BJ (cell line): ENCODE measurements around the gene CHMP5. TPM values are rescaled to one million over a fixed set of nuclear protein-coding genes. Genes with fewer than 3 reads are reported as not detected.

ENCODE experiments used
- CTCF ChIA-PET: fragments of 350-600 bp; formaldehyde crosslinking; extraction: SDS; loops from one replicate; lab custom pipeline; 2021; ENCODE audit warnings: antibody characterized with exemption, inconsistent platforms; lab: Yijun Ruan, JAX
- POLR2A ChIA-PET: fragments of 300-600 bp; sonication (Branson Sonifier 250); formaldehyde crosslinking; extraction: SDS; loops from one replicate; lab custom pipeline; 2021; ENCODE audit warnings: antibody characterized with exemption; lab: Charles Lee
- DNase-seq: peaks from one replicate; pipeline ENCODE4 v3.0.0-alpha.2; 2011; ENCODE audit warnings: low read depth
- H3K27me3 ChIP-seq: 2 replicates; pipeline ENCODE4 v1.6.0; 2011; ENCODE audit warnings: low read length; ENCODE audit not compliant: control insufficient read depth, insufficient read depth
- H3K36me3 ChIP-seq: 2 replicates; pipeline ENCODE4 v1.5.1; 2011; ENCODE audit warnings: low read length; ENCODE audit not compliant: control insufficient read depth, insufficient read depth
- H3K4me3 ChIP-seq: 2 replicates; pipeline ENCODE4 v1.5.1; 2011; ENCODE audit warnings: low read depth, mild to moderate bottlenecking, control low read depth, low read length
- polyA plus RNA-seq: library from polyadenylated mRNA; depleted of rRNA; stranded (reverse); fragments of >200 nt; gene quantifications from 2 replicates; pipeline ENCODE4 v1.2.3, GENCODE V29; 2011; rRNA removed
- TF ChIP-seq, protein P1 (sequence below): IDR thresholded peaks from 2 replicates; pipeline ENCODE4 v1.5.1; 2011; ENCODE audit warnings: low read depth, mild to moderate bottlenecking, control low read depth, inconsistent platforms, low read length, moderate library complexity; ENCODE audit not compliant: insufficient read depth

CHMP5 gene
- polyA plus RNA-seq, 1 experiment: 37.6 TPM

DNA sequence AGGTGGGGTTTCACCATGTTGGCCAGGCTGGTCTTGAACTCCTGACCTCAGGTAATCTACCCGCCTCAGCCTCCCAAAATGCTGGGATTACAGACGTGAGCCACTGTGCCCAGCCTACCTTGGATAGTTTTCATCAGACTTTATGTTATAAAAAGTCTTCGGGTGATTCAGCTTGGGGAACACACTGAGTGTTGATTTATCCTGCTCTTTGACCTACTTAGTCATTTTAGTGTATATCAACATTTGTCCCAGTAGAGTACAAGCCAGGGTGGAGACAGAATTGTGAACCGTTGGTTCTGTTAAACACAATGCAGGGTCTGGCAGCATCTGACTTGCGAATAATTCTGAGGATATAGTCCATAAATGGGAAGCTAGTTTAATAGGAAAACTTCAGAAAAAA lies 65.1 kb downstream of the CHMP5 start:
- Histone ChIP-seq H3K27me3 (no peaks in the 10 kb centered on the region), H3K4me3 (no peak overlapping the region), H3K36me3 (peaks cover 3% of the 10 kb centered on the region; the same call in 1 of the 2 replicates)
- no peak for DNase-seq
- ChIA-PET POLR2A (no interaction called here), CTCF (interaction anchor here (1.2 kb wide), 1 partner anchor 13 kb away, joined by 3 read pairs; no protein-coding TSS in a partner anchor)
- TF ChIP-seq, protein P1, sequence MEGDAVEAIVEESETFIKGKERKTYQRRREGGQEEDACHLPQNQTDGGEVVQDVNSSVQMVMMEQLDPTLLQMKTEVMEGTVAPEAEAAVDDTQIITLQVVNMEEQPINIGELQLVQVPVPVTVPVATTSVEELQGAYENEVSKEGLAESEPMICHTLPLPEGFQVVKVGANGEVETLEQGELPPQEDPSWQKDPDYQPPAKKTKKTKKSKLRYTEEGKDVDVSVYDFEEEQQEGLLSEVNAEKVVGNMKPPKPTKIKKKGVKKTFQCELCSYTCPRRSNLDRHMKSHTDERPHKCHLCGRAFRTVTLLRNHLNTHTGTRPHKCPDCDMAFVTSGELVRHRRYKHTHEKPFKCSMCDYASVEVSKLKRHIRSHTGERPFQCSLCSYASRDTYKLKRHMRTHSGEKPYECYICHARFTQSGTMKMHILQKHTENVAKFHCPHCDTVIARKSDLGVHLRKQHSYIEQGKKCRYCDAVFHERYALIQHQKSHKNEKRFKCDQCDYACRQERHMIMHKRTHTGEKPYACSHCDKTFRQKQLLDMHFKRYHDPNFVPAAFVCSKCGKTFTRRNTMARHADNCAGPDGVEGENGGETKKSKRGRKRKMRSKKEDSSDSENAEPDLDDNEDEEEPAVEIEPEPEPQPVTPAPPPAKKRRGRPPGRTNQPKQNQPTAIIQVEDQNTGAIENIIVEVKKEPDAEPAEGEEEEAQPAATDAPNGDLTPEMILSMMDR: no peak

DNA sequence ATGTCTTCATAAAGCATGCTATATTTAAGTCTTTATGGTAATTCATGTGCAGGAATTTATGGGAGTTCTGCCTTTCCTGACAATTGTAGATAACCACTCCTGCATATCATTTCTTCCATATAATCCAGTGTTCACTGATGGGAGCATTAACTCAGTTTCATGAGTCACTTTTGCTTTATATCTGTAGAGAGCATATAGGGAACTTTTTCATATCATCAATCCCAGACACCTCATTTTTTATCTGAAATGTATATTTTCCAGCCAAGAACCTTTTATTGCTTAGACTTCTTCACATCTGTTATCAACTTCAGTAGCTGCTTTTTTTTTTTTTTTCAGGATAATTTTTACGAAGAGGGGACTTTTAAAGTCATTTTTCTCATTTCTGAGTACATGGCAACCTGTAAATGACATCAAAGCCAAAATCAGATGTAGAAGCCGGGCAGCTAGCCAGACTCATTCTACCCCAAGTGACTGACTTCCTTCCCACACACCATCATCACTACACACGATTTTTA lies 66.6 kb downstream of the CHMP5 start:
- no peaks in the 10 kb centered on the region for H3K27me3 ChIP-seq
- H3K4me3 ChIP-seq: no peak overlapping the region
- ChIA-PET CTCF (no interaction called here), POLR2A (no interaction called here)
- H3K36me3 ChIP-seq: 0 out of 2 replicates have a peak, but pooled peaks cover 3% of the 10 kb centered on the region
- no peak for DNase-seq
- TF ChIP-seq, protein P1: no peak

Other genes starting within 250 kb of the CHMP5 start
- gene DNAJA1, start 239.8 kb upstream of the CHMP5 start, polyA plus RNA-seq: 49.7 and 108 TPM in 2 replicates
- gene SMU1, start 188.4 kb upstream of the CHMP5 start, polyA plus RNA-seq: 9.9 and 16.7 TPM in 2 replicates
- gene B4GALT1, start 97.7 kb upstream of the CHMP5 start, polyA plus RNA-seq: 82.0 and 85.6 TPM in 2 replicates
- not detected in 2 replicates for gene SPINK4, start 24.9 kb upstream of the CHMP5 start, polyA plus RNA-seq
- 17.7 and 21.2 TPM in 2 replicates for gene BAG1, start 341 bp upstream of the CHMP5 start, polyA plus RNA-seq
- 31.2 and 32.2 TPM in 2 replicates for gene NFX1, start 25.5 kb downstream of the CHMP5 start, polyA plus RNA-seq
- gene AQP7, start 137.5 kb downstream of the CHMP5 start, polyA plus RNA-seq: not detected in 2 replicates
- gene AQP3, start 182.5 kb downstream of the CHMP5 start, polyA plus RNA-seq: 0.40 and 0.47 TPM in 2 replicates
- gene NOL6, start 208.9 kb downstream of the CHMP5 start, polyA plus RNA-seq: 23.6 and 39.4 TPM in 2 replicates